ENCODE measurements around the gene ZNHIT1. TPM values are rescaled to one million over a fixed set of nuclear protein-coding genes. Genes with fewer than 3 reads are reported as not detected.

Gene ZNHIT1
- total and polyA plus RNA-seq, 4 donors = 57.2 to 95.5 (median 80.7) TPM

- no peak overlapping the region for H3K4me3 ChIP-seq (ENCODE audit: low read depth, low read length)
- H3K4me1 ChIP-seq (ENCODE audit: control insufficient read depth, insufficient read depth, low read length) = peaks cover 17% of the 10 kb centered on the region
- DNase-seq (ENCODE audit: low read depth in 4 of 6, low spot score in 6 of 6) = no peak
- WGBS (ENCODE audit: insufficient coverage) = 88% methylated on average over 7 of the region's 8 CpGs
- H3K9me3 ChIP-seq (ENCODE audit: control insufficient read depth, insufficient read depth, low read length) = no peaks in the 10 kb centered on the region
- peaks cover 85% of the 10 kb centered on the region for H3K36me3 ChIP-seq (ENCODE audit: control insufficient read depth, insufficient read depth, low read length)
- H3K27me3 ChIP-seq (ENCODE audit: control insufficient read depth, insufficient read depth, low read length) = no peaks in the 10 kb centered on the region
- H3K27ac ChIP-seq (ENCODE audit: low read depth, low read length) = no peak overlapping the region
Measured at GRCh38 chr7:101212014-101212413, 6.0 kb upstream of the ZNHIT1 start.

GRCh38 chr7:101216001-101216859, 1.7 kb upstream of the ZNHIT1 start:
- Histone ChIP-seq H3K27ac (ENCODE audit: low read depth, low read length) (peak overlapping the region; percentile 96), H3K27me3 (ENCODE audit: control insufficient read depth, insufficient read depth, low read length) (no peaks in the 10 kb centered on the region), H3K4me3 (ENCODE audit: low read depth, low read length) (peak overlapping the region; percentile 87), H3K9me3 (ENCODE audit: control insufficient read depth, insufficient read depth, low read length) (no peaks in the 10 kb centered on the region), H3K4me1 (ENCODE audit: control insufficient read depth, insufficient read depth, low read length) (peaks cover 40% of the 10 kb centered on the region), H3K36me3 (ENCODE audit: control insufficient read depth, insufficient read depth, low read length) (peaks cover 47% of the 10 kb centered on the region)
- 62% methylated on average over 18 of the region's 31 CpGs for WGBS (ENCODE audit: insufficient coverage)
- peak in 1 of 6 donors; percentile 9 for DNase-seq (ENCODE audit: low read depth in 4 of 6, low spot score in 6 of 6)

DNA sequence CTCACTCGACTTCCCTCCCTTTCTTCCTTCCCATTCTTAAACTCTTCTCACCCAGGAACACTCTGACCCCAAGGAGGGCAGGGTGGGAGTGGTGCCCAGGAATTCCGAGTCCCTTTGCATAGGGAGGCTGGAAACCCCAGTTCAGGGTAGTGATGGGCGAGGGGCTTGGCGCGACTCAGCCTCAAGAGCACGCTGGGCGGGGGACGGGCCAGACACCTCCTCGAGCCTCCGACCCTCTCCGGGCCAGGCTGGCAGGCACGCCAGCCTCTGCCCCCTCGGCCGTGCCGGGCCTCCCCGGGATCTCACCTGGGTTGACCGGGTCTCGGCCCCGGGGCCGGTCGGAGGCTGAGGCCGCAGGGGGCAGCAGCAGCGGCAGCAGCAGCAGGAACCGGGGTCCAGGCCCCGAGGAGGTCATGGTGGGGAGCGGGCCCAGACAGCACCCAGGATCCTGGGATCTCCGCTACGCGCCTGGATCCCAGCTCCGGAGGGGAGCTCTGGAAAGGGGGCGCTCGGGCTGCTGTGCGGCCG, 1.0 kb upstream of the ZNHIT1 start:
- peaks cover 47% of the 10 kb centered on the region for H3K36me3 ChIP-seq (ENCODE audit: control insufficient read depth, insufficient read depth, low read length)
- H3K27ac ChIP-seq (ENCODE audit: low read depth, low read length) = peak overlapping the region; percentile 96
- H3K4me1 ChIP-seq (ENCODE audit: control insufficient read depth, insufficient read depth, low read length) = peaks cover 40% of the 10 kb centered on the region
- no peaks in the 10 kb centered on the region for H3K27me3 ChIP-seq (ENCODE audit: control insufficient read depth, insufficient read depth, low read length)
- WGBS (ENCODE audit: insufficient coverage) = 0% methylated on average over 33 of the region's 34 CpGs
- H3K4me3 ChIP-seq (ENCODE audit: low read depth, low read length) = peak overlapping the region; percentile 87
- DNase-seq (ENCODE audit: low read depth in 4 of 6, low spot score in 6 of 6) = peak in 1 of 6 donors; percentile 35
- no peaks in the 10 kb centered on the region for H3K9me3 ChIP-seq (ENCODE audit: control insufficient read depth, insufficient read depth, low read length)

- Histone ChIP-seq H3K4me1 (ENCODE audit: control insufficient read depth, insufficient read depth, low read length) (peaks cover 40% of the 10 kb centered on the region), H3K27ac (ENCODE audit: low read depth, low read length) (peak overlapping the region; percentile 96)
Measured at GRCh38 chr7:101218236-101219125, 516 bp downstream of the ZNHIT1 start.

DNA sequence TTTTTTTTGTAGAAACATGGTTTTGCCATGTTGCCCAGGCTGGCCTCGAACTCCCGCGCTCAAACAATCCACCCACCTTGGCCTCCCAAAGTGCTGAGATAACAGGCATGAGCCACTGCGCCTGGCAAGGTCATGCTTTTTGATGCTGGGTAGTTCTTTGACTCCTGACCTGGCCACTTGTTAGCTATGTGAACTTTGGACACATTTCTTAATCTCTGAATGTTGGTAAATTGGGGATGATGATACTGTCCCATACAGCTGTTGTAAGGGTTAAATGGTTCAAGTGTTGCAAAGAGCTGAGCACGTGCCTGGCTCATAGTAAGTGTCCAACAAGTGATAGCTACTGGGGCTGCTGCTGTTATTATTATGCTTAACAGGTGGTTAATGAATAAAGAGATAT, 2.3 kb downstream of the ZNHIT1 start:
- H3K4me1 ChIP-seq (ENCODE audit: control insufficient read depth, insufficient read depth, low read length) = peaks cover 40% of the 10 kb centered on the region
- no peaks in the 10 kb centered on the region for H3K27me3 ChIP-seq (ENCODE audit: control insufficient read depth, insufficient read depth, low read length)
- DNase-seq (ENCODE audit: low read depth in 4 of 6, low spot score in 6 of 6) = no peak
- no peaks in the 10 kb centered on the region for H3K9me3 ChIP-seq (ENCODE audit: control insufficient read depth, insufficient read depth, low read length)
- no peak overlapping the region for H3K4me3 ChIP-seq (ENCODE audit: low read depth, low read length)
- H3K36me3 ChIP-seq (ENCODE audit: control insufficient read depth, insufficient read depth, low read length) = peaks cover 49% of the 10 kb centered on the region
- no peak overlapping the region for H3K27ac ChIP-seq (ENCODE audit: low read depth, low read length)
- 83% methylated on average over 5 of the region's 5 CpGs for WGBS (ENCODE audit: insufficient coverage)

More at GRCh38 chr7:101218236-101219125, 516 bp downstream of the ZNHIT1 start:
- DNase-seq (ENCODE audit: low read depth in 4 of 6, low spot score in 6 of 6) = no peak
- H3K9me3 ChIP-seq (ENCODE audit: control insufficient read depth, insufficient read depth, low read length) = no peaks in the 10 kb centered on the region
- 15% methylated on average over 18 of the region's 26 CpGs for WGBS (ENCODE audit: insufficient coverage)
- H3K36me3 ChIP-seq (ENCODE audit: control insufficient read depth, insufficient read depth, low read length) = peaks cover 48% of the 10 kb centered on the region
- peak overlapping the region; percentile 87 for H3K4me3 ChIP-seq (ENCODE audit: low read depth, low read length)
- H3K27me3 ChIP-seq (ENCODE audit: control insufficient read depth, insufficient read depth, low read length) = no peaks in the 10 kb centered on the region

GRCh38 chr7:101222275-101222830, 4.4 kb downstream of the ZNHIT1 start:
- Histone ChIP-seq H3K9me3 (ENCODE audit: control insufficient read depth, insufficient read depth, low read length) (no peaks in the 10 kb centered on the region), H3K4me1 (ENCODE audit: control insufficient read depth, insufficient read depth, low read length) (peaks cover 20% of the 10 kb centered on the region), H3K27ac (ENCODE audit: low read depth, low read length) (no peak overlapping the region), H3K27me3 (ENCODE audit: control insufficient read depth, insufficient read depth, low read length) (no peaks in the 10 kb centered on the region), H3K4me3 (ENCODE audit: low read depth, low read length) (no peak overlapping the region), H3K36me3 (ENCODE audit: control insufficient read depth, insufficient read depth, low read length) (peaks cover 58% of the 10 kb centered on the region)
- 91% methylated on average over 27 of the region's 27 CpGs for WGBS (ENCODE audit: insufficient coverage)
- no peak for DNase-seq (ENCODE audit: low read depth in 4 of 6, low spot score in 6 of 6)

DNA sequence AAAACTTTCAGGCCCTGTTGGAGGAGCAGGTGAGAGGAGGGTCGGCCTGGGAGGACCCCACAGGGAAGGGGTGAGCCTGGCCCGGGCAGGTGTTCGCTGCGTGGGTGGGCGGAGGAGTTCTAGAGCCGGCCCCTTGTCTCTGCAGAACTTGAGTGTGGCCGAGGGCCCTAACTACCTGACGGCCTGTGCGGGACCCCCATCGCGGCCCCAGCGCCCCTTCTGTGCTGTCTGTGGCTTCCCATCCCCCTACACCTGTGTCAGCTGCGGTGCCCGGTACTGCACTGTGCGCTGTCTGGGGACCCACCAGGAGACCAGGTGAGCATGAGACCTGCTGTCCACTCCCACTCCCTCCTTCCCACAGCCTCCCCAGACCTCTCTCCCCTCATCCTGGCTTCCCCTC, 5.6 kb downstream of the ZNHIT1 start:
- Histone ChIP-seq H3K4me1 (ENCODE audit: control insufficient read depth, insufficient read depth, low read length) (peaks cover 11% of the 10 kb centered on the region), H3K27ac (ENCODE audit: low read depth, low read length) (no peak overlapping the region), H3K36me3 (ENCODE audit: control insufficient read depth, insufficient read depth, low read length) (peaks cover 69% of the 10 kb centered on the region), H3K9me3 (ENCODE audit: control insufficient read depth, insufficient read depth, low read length) (no peaks in the 10 kb centered on the region), H3K27me3 (ENCODE audit: control insufficient read depth, insufficient read depth, low read length) (no peaks in the 10 kb centered on the region), H3K4me3 (ENCODE audit: low read depth, low read length) (no peak overlapping the region)
- DNase-seq (ENCODE audit: low read depth in 4 of 6, low spot score in 6 of 6) = no peak
- 98% methylated on average over 14 of the region's 15 CpGs for WGBS (ENCODE audit: insufficient coverage)

- Histone ChIP-seq H3K27ac (ENCODE audit: low read depth, low read length) (no peak overlapping the region), H3K36me3 (ENCODE audit: control insufficient read depth, insufficient read depth, low read length) (peaks cover 83% of the 10 kb centered on the region), H3K4me1 (ENCODE audit: control insufficient read depth, insufficient read depth, low read length) (no peaks in the 10 kb centered on the region), H3K4me3 (ENCODE audit: low read depth, low read length) (no peak overlapping the region), H3K9me3 (ENCODE audit: control insufficient read depth, insufficient read depth, low read length) (no peaks in the 10 kb centered on the region), H3K27me3 (ENCODE audit: control insufficient read depth, insufficient read depth, low read length) (no peaks in the 10 kb centered on the region)
- 96% methylated on average over 4 of the region's 6 CpGs for WGBS (ENCODE audit: insufficient coverage)
- DNase-seq (ENCODE audit: low read depth in 4 of 6, low spot score in 6 of 6) = no peak
Measured at GRCh38 chr7:101225650-101226049, 7.7 kb downstream of the ZNHIT1 start.

- WGBS (ENCODE audit: insufficient coverage) = 97% methylated on average over 6 of the region's 9 CpGs
- DNase-seq (ENCODE audit: low read depth in 4 of 6, low spot score in 6 of 6) = peak in 1 of 6 donors; percentile 74
- Histone ChIP-seq H3K27ac (ENCODE audit: low read depth, low read length) (no peak overlapping the region), H3K4me1 (ENCODE audit: control insufficient read depth, insufficient read depth, low read length) (peaks cover 1% of the 10 kb centered on the region), H3K9me3 (ENCODE audit: control insufficient read depth, insufficient read depth, low read length) (no peaks in the 10 kb centered on the region), H3K27me3 (ENCODE audit: control insufficient read depth, insufficient read depth, low read length) (no peaks in the 10 kb centered on the region), H3K36me3 (ENCODE audit: control insufficient read depth, insufficient read depth, low read length) (peaks cover 83% of the 10 kb centered on the region), H3K4me3 (ENCODE audit: low read depth, low read length) (no peak overlapping the region)
Measured at GRCh38 chr7:101226721-101227120, 8.8 kb downstream of the ZNHIT1 start.

Data from spinal cord (tissue), 10 donors.